Endothelial cell of umbilical vein (primary cell): ENCODE data around the gene LZIC.

ENCODE experiments used
- EZH2 ChIP-seq: IDR thresholded peaks from 2 replicates; pipeline ENCODE4 v1.6.1; 2012; ENCODE audit warnings: borderline replicate concordance, low read depth, mild to moderate bottlenecking, moderate library complexity, low read length, inconsistent platforms; ENCODE audit not compliant: severe bottlenecking
- JUN ChIP-seq: IDR thresholded peaks from 2 replicates; pipeline ENCODE4 v1.6.1; 2011; ENCODE audit warnings: borderline replicate concordance, low read depth; ENCODE audit not compliant: insufficient read length, insufficient read depth
- MYC ChIP-seq: IDR thresholded peaks from one replicate; pipeline ENCODE4 v1.6.1; 2011; ENCODE audit warnings: mild to moderate bottlenecking, low read depth, low read length
- POLR2A ChIP-seq: IDR thresholded peaks from 2 replicates; pipeline ENCODE4 v1.6.1; 2012; ENCODE audit warnings: low read depth, mild to moderate bottlenecking, control low read depth, low read length
- POLR2AphosphoS5 ChIP-seq: IDR thresholded peaks from 2 replicates; pipeline ENCODE4 v1.6.1; 2012; ENCODE audit warnings: low read depth, mild to moderate bottlenecking, control low read depth, low read length, moderate library complexity; ENCODE audit not compliant: insufficient read depth
- TF ChIP-seq, protein P1 (sequence below), 2 donors: IDR thresholded peaks; 1 replicate in 1 of 2; 2 replicates in 1 of 2; pipeline ENCODE4 v1.5.1; 2011; ENCODE audit warnings: low read length in 2 of 2, mild to moderate bottlenecking in 2 of 2, moderate library complexity in 2 of 2, control low read depth in 1 of 2, inconsistent platforms in 1 of 2, low read depth in 1 of 2; ENCODE audit not compliant: insufficient read depth in 1 of 2; ENCODE audit errors: extremely low read depth in 1 of 2
- TF ChIP-seq, protein P2 (sequence below): IDR thresholded peaks from 2 replicates; pipeline ENCODE4 v1.6.1; 2011; ENCODE audit not compliant: insufficient read depth, insufficient read length

- TF ChIP-seq POLR2A: no peak
- TF ChIP-seq EZH2: no peak
- TF ChIP-seq, protein P1, sequence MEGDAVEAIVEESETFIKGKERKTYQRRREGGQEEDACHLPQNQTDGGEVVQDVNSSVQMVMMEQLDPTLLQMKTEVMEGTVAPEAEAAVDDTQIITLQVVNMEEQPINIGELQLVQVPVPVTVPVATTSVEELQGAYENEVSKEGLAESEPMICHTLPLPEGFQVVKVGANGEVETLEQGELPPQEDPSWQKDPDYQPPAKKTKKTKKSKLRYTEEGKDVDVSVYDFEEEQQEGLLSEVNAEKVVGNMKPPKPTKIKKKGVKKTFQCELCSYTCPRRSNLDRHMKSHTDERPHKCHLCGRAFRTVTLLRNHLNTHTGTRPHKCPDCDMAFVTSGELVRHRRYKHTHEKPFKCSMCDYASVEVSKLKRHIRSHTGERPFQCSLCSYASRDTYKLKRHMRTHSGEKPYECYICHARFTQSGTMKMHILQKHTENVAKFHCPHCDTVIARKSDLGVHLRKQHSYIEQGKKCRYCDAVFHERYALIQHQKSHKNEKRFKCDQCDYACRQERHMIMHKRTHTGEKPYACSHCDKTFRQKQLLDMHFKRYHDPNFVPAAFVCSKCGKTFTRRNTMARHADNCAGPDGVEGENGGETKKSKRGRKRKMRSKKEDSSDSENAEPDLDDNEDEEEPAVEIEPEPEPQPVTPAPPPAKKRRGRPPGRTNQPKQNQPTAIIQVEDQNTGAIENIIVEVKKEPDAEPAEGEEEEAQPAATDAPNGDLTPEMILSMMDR (IDR thresholded peaks at IDR 0.05; ENCODE audit: extremely low read depth in 1 of 2, insufficient read depth in 1 of 2, low read depth in 1 of 2, low read length in 2 of 2): no peak
- TF ChIP-seq POLR2AphosphoS5: no peak
- no peak for TF ChIP-seq MYC
- TF ChIP-seq, protein P2, sequence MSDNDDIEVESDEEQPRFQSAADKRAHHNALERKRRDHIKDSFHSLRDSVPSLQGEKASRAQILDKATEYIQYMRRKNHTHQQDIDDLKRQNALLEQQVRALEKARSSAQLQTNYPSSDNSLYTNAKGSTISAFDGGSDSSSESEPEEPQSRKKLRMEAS: no peak
- no peak for TF ChIP-seq JUN
Observed at GRCh38 chr1:9888886-9889285, 54.3 kb downstream of the LZIC start.
